Measurements from ENCODE around the gene LRRC3. TPM values are rescaled to one million over a fixed set of nuclear protein-coding genes. Genes with fewer than 3 reads are reported as not detected.

The LRRC3 gene
- total and polyA plus RNA-seq, 2 of the 4 experiments (the other 2 are of a cell fraction), result under 0.01 to 0.38 TPM

DNA sequence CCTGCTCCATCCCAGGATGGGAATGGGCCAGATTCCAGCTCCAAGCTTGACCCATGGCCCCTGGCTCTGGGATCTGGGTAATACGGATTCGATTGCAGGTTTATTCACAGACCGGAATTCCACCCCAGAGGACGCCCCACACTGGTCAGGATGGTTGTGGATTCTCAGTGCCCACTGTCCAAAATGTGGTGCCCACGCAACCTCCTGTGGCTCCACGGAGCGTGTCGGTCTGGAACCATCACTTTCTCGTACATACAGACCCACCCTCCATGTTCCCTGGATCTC is 53.1 kb downstream of the LRRC3 start:
- no peak overlapping the region for H4K5ac ChIP-seq (ENCODE audit: low read depth, low read length)
- no peaks in the 10 kb centered on the region for H3K36me3 ChIP-seq (ENCODE audit: control insufficient read depth, insufficient read depth, low read length)
- H3K9ac ChIP-seq (ENCODE audit: low read depth, low read length), result no peak overlapping the region
- no peak overlapping the region for H3K27ac ChIP-seq (ENCODE audit: insufficient read depth, low read length)
- BruUV-seq (replicated peaks), result no TSS peak
- in situ Hi-C loops (cut with MboI; ENCODE audit: low sequenced_read_pairs), result loop anchor here (25.0 kb wide), 1 partner anchor 429 kb away; the partner anchor contains the start of gene SLX9
- intact Hi-C loops (cut with micrococcal nuclease), result no loop called here
- no peaks in the 10 kb centered on the region for H3K79me1 ChIP-seq (ENCODE audit: low read depth in 1 of 2, low read length in 2 of 2)
- no peaks in the 10 kb centered on the region for H3K9me1 ChIP-seq (ENCODE audit: insufficient read depth, low read length)
- peaks cover 23% of the 10 kb centered on the region for H3K27me3 ChIP-seq (ENCODE audit: control insufficient read depth, insufficient read depth, low read length)
- POLR2A ChIA-PET (ENCODE audit: unreplicated experiment), result no interaction called here
- H2BK120ac ChIP-seq (ENCODE audit: low read depth, low read length), result no peak overlapping the region
- no peak overlapping the region for H2BK15ac ChIP-seq (ENCODE audit: low read depth, low read length)
- H3K4me2 ChIP-seq (ENCODE audit: low read depth, low read length), result no peak overlapping the region
- no peaks in the 10 kb centered on the region for H3K9me3 ChIP-seq (ENCODE audit: control insufficient read depth, insufficient read depth, low read length)
- no peak overlapping the region for H2AK9ac ChIP-seq (replicated peaks; ENCODE audit: low read depth, low read length, poor library complexity)
- H3K56ac ChIP-seq (ENCODE audit: extremely low read depth, insufficient read depth, low read length), result no peak overlapping the region
- no peak overlapping the region for H2BK20ac ChIP-seq (ENCODE audit: low read depth, low read length)
- H4K8ac ChIP-seq (ENCODE audit: low read depth in 2 of 2, low read length in 2 of 2), result no peak overlapping the region
- H3K23ac ChIP-seq (ENCODE audit: low read depth, low read length), result no peak overlapping the region
- H3K4ac ChIP-seq (ENCODE audit: low read depth, low read length), result no peak overlapping the region
- no peaks in the 10 kb centered on the region for H4K20me1 ChIP-seq (ENCODE audit: insufficient read depth, low read length)
- dilution Hi-C loops (cut with HindIII; ENCODE audit: low sequenced_read_pairs, unreplicated experiment), result no loop called here
- CTCF ChIA-PET, result no interaction called here
- TF ChIP-seq MAZ (IDR thresholded peaks at IDR 0.05; ENCODE audit: borderline replicate concordance, low read depth, low read length), result no peak
- TF ChIP-seq CEBPB (IDR thresholded peaks at IDR 0.05; ENCODE audit: low read depth, low read length), result no peak
- TF ChIP-seq, protein P1, sequence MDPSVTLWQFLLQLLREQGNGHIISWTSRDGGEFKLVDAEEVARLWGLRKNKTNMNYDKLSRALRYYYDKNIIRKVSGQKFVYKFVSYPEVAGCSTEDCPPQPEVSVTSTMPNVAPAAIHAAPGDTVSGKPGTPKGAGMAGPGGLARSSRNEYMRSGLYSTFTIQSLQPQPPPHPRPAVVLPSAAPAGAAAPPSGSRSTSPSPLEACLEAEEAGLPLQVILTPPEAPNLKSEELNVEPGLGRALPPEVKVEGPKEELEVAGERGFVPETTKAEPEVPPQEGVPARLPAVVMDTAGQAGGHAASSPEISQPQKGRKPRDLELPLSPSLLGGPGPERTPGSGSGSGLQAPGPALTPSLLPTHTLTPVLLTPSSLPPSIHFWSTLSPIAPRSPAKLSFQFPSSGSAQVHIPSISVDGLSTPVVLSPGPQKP (IDR thresholded peaks at IDR 0.05; ENCODE audit: borderline replicate concordance, low read depth, low read length), result no peak
- no peak for TF ChIP-seq BHLHE40 (IDR thresholded peaks at IDR 0.05; ENCODE audit: low read depth, low read length)
- no peak for TF ChIP-seq RFX5 (IDR thresholded peaks at IDR 0.05; ENCODE audit: low read depth, low read length)
- TF ChIP-seq POLR2A (IDR thresholded peaks at IDR 0.05; ENCODE audit: low read depth, low read length), result no peak
- no peak for TF ChIP-seq CHD1 (IDR thresholded peaks at IDR 0.05; ENCODE audit: low read depth, low read length)
- TF ChIP-seq, protein P2, sequence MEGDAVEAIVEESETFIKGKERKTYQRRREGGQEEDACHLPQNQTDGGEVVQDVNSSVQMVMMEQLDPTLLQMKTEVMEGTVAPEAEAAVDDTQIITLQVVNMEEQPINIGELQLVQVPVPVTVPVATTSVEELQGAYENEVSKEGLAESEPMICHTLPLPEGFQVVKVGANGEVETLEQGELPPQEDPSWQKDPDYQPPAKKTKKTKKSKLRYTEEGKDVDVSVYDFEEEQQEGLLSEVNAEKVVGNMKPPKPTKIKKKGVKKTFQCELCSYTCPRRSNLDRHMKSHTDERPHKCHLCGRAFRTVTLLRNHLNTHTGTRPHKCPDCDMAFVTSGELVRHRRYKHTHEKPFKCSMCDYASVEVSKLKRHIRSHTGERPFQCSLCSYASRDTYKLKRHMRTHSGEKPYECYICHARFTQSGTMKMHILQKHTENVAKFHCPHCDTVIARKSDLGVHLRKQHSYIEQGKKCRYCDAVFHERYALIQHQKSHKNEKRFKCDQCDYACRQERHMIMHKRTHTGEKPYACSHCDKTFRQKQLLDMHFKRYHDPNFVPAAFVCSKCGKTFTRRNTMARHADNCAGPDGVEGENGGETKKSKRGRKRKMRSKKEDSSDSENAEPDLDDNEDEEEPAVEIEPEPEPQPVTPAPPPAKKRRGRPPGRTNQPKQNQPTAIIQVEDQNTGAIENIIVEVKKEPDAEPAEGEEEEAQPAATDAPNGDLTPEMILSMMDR (conservative IDR thresholded peaks at IDR 0.05; ENCODE audit: low read depth, low read length), result no peak
- no peak for TF ChIP-seq MAFK (IDR thresholded peaks at IDR 0.05; ENCODE audit: low read depth, low read length)
- no peak for TF ChIP-seq FOS (IDR thresholded peaks at IDR 0.05; ENCODE audit: low read depth, low read length)
- TF ChIP-seq RCOR1 (IDR thresholded peaks at IDR 0.05; ENCODE audit: insufficient replicate concordance, low read length), result no peak
- TF ChIP-seq NFE2L2 (IDR thresholded peaks at IDR 0.05; ENCODE audit: low read depth, low read length), result no peak
- H3K18ac ChIP-seq (ENCODE audit: low read depth, low read length), result no peak overlapping the region
- no peak overlapping the region for H3K4me3 ChIP-seq (ENCODE audit: insufficient read depth, low read depth, low read length)
- ATAC-seq (ENCODE audit: low read depth) (no peak), DNase-seq (no peak)
- H2AK5ac ChIP-seq (ENCODE audit: low read depth, low read length), result no peak overlapping the region
- H3K4me1 ChIP-seq (ENCODE audit: control insufficient read depth, insufficient read depth, low read length), result no peaks in the 10 kb centered on the region
- no peak overlapping the region for H4K91ac ChIP-seq (ENCODE audit: insufficient read depth, low read depth, low read length)
- H3K14ac ChIP-seq (replicated peaks; ENCODE audit: low read depth, low read length), result no peak overlapping the region
- WGBS, 2 experiments (ENCODE audit: extremely low coverage in 2 of 2, insufficient read length in 1 of 2), result 85% methylated on average over 3 of the region's 9 CpGs; no CpG with 5 or more reads in 1 of the 2 experiments
- H2AFZ ChIP-seq (replicated peaks; ENCODE audit: low read length, poor library complexity), result peak overlapping the region; percentile 51
- no peak overlapping the region for H2BK5ac ChIP-seq (ENCODE audit: low read depth, low read length, poor library complexity, severe bottlenecking)

Data from IMR-90 (cell line).